GM20000 (cell line): ENCODE data around the gene CELA1.

Experiments used
- DNase-seq: peaks from one replicate; pipeline ENCODE4 v3.0.0; 2012; ENCODE audit warnings: low spot score
- TF ChIP-seq, protein P1 (sequence below): IDR thresholded peaks from 2 replicates; pipeline ENCODE4 v1.5.1; 2012; ENCODE audit warnings: mild to moderate bottlenecking, control low read depth; ENCODE audit errors: extremely low read depth, missing control alignments

Gene CELA1

DNA sequence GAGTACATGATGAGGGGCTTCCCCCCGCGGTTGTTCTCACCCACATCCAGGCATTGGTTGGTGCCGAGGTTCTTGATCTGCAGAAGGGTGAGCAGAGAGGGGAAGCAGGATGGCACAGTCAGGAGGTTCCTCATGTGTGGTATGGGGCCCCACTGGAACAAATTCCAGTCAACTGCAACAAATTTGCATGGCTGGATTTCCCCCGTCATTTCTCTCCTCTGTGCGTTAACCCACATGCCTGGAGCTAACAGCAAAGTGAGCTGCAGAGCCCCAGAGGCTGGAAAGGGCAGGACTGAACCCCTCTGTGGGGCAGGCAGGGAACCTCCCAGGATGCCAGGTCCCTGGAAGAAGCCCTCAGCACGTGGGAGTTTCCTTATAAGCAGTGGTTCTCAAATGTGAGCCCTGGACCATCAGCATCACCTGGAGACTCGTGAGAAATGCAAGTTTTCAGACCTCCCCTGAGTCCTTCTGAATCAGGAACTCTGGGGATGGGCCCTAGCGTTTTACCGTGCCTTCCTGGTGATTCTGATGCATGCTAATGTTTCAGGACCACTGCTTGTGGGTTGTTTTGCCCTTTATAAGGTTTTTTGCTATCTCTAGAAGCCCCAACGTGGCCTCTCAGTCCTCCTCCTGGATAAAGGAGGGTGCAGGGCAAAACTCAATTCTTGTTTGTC is 11.0 kb upstream of the CELA1 start:
- DNase-seq: peak; percentile 42
- TF ChIP-seq, protein P1, sequence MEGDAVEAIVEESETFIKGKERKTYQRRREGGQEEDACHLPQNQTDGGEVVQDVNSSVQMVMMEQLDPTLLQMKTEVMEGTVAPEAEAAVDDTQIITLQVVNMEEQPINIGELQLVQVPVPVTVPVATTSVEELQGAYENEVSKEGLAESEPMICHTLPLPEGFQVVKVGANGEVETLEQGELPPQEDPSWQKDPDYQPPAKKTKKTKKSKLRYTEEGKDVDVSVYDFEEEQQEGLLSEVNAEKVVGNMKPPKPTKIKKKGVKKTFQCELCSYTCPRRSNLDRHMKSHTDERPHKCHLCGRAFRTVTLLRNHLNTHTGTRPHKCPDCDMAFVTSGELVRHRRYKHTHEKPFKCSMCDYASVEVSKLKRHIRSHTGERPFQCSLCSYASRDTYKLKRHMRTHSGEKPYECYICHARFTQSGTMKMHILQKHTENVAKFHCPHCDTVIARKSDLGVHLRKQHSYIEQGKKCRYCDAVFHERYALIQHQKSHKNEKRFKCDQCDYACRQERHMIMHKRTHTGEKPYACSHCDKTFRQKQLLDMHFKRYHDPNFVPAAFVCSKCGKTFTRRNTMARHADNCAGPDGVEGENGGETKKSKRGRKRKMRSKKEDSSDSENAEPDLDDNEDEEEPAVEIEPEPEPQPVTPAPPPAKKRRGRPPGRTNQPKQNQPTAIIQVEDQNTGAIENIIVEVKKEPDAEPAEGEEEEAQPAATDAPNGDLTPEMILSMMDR: no peak

DNA sequence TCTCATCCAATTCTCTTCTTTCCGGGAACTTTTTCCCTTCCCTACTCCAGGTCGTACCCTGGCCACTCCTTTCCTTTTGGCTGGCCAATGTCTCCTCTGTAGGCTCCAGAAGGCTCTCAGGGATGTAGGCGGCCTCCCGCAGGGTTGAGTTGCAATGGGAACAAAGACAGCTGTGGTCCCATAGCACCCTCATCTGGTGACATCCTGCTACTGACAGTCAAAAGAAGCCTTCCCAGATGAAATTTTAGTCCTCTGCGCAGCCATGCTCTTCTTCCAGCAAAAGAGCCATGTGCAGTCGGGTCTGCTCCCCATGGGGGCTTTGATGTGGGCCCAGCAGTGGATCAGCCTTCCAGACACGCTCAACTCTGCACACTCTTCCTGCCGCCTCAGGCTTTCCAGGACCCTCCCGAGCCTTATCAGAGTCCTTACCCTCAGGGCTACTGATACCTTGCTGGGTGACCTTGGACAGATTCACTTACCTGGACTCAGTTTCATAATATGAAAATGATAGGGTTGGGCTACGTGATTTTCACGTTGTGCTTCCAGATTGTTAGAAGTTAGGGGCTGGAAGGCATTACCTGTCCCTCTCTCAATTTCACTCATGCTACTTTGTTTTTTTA is 5.5 kb upstream of the CELA1 start:
- TF ChIP-seq, protein P1: peak; percentile 26
- no peak for DNase-seq

DNA sequence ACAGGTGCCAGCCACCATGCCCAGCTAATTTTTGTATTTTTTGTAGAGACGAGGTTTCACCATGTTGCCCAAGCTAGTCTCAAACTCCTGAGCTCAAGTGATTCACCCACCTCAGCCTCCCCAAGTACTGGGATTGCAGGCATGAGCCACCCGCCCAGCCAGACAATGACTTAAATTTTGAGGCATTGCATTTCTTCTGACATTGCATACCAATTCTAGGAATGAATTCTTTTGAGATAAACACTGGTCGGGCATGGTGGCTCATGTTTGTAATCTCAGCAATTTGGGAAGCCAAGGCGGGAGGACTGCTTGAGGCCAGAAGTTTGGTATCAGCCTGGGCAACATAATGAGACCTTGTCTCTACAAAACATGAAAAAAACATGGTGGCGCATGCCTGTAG is 2.5 kb upstream of the CELA1 start:
- no peak for DNase-seq
- TF ChIP-seq, protein P1: no peak

DNA sequence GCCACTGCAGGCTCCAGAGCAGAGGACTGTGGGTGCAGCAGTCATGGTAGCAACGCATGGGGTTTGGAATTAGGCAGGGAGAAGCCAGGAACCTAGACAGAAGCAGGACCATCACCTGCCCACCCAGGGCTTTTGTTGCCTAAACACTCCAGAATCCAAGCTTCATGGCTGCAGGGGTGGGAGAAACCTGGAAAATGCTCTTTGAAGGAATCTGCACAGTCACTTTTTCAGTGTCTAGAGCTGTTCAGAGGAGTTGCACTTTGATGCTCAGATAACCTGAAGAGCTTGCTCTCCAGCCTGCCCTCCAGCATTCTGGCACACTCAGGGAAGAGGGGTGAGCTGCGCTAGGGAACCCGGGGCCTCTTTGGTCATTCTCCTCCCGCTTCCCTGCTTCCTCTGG is 1.6 kb upstream of the CELA1 start:
- no peak for DNase-seq
- TF ChIP-seq, protein P1: no peak

DNA sequence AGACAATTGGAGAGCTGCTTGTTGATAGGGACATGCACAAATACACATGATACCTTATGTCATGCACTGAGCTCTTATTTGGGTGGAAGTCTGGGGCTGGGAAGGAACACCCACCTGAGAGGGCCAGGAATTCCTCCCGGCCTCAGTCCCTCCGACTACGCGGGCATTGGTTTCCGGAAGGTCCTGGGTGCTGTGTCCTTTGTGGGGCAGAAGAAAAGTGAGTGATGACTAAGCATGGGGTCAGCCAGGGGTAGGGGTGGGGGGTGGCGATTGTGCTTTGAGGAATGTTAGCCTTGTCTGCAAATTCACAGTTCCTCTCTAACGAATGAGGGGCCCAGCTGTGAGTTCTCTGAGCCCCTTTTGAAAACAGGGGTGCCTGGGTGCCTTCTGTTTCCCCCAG is 798 bp downstream of the CELA1 start:
- no peak for DNase-seq

DNA sequence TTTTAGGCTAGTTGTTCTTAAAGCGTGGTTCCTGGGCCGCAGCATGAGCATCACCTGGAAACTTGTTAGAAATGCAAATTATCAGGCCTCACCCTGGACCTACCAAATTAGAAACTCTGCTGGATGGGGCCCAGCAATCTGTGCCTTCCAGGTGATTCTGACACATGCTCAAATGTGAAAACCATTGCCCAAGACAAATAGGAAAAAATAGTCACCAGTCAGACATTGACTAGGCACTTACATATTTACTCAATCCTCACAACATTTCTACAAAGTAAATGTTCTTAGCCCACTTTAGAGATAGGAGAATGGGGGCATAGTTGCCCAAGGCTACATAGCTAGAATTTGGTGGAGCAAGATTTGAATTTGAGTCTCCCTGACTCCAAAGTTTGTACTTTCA is 3.3 kb downstream of the CELA1 start:
- TF ChIP-seq, protein P1: no peak
- no peak for DNase-seq

More for the DNA sequence above, 798 bp downstream of the CELA1 start:
- TF ChIP-seq, protein P1: no peak

DNA sequence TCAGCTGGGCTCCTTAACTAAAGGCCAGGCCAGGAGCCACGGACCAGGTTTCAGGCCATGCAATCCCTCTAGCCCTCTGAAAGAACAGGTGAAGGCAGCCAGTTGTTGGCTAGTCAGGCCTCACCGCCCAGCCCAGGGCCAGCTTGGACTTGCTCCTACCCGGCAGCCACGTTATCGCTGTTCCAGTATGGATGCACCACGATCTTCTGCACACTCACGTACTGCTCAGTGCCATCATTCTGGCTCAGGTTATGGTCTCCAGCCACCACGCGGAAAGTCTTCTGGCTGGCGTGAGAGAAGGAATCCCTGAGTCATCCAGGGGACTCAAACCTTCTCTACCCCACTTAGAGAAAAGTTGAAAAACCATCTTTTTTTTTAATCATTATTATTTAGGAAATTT is 4.1 kb downstream of the CELA1 start:
- DNase-seq: no peak
- TF ChIP-seq, protein P1: no peak
